ENCODE measurements around the gene RIPK3. TPM values are rescaled to one million over a fixed set of nuclear protein-coding genes. Genes with fewer than 3 reads are reported as not detected.
"Not testable (repeated sequence)": the region's sequence is repeated elsewhere in the genome, so short reads cannot be mapped to it uniquely, and the experiment has no call there.

Gene RIPK3
- total and polyA plus RNA-seq, 2 of the 8 experiments (the other 6 are each of a cell fraction or from before 2014, with no cell fraction given): 0.24 to 0.39 TPM

DNA sequence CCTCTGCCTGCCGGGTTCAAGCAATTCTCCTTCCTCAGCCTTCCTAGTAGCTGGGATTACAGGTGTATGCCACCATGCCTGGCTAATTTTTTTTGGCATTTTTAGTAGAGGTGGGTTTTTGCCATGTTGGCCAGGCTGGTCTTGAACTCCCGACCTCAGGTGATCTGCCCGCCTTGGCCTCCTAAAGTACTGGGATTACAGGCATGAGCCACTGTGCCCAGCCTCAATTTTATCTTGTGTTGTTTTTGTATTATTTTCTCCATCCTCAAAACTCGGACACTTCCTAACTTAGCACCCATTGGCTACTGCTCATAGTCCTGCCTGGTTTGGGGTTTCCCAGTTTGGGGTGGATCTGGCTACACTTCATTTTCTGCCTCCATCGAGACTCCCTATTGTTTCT lies 47.8 kb upstream of the RIPK3 start:
- H3K9me3 ChIP-seq (ENCODE audit: insufficient read depth in 2 of 2, low read depth in 1 of 2, low read length in 1 of 2); H3K79me2 ChIP-seq (ENCODE audit: control insufficient read depth in 1 of 2, insufficient read depth in 2 of 2, low read length in 2 of 2); DNase-seq (ENCODE audit: low read depth in 1 of 2, low spot score in 2 of 2); FAIRE-seq; H3K56ac ChIP-seq (replicated peaks; ENCODE audit: insufficient read length, low read depth, low read length); H3K4ac ChIP-seq (replicated peaks; ENCODE audit: insufficient read length, low read depth, low read length); H4K20me1 ChIP-seq (replicated peaks in 1 of 2; ENCODE audit: control insufficient read depth in 1 of 2, insufficient read depth in 2 of 2, low read length in 2 of 2); H4K8ac ChIP-seq (ENCODE audit: extremely low read depth, insufficient read depth, low read length); H2BK120ac ChIP-seq (replicated peaks; ENCODE audit: low read depth, low read length); H3K4me2 ChIP-seq (ENCODE audit: insufficient read depth in 1 of 2, low read depth in 2 of 2, low read length in 2 of 2); H2BK20ac ChIP-seq (ENCODE audit: low read length); H2BK15ac ChIP-seq (ENCODE audit: low read length); H3K36me3 ChIP-seq (ENCODE audit: control insufficient read depth in 2 of 4, insufficient read depth in 4 of 4, low read length in 3 of 4); H4K91ac ChIP-seq (replicated peaks; ENCODE audit: insufficient read length, low read length); H3K27ac ChIP-seq (ENCODE audit: low read depth, low read length); H3K4me3 ChIP-seq (ENCODE audit: extremely low read depth in 1 of 4, insufficient read depth in 2 of 4, low read depth in 3 of 4, low read length in 4 of 4); H2AK5ac ChIP-seq (ENCODE audit: low read depth, low read length); H3K9ac ChIP-seq (replicated peaks in 1 of 4; ENCODE audit: extremely low read depth in 1 of 4, low read depth in 3 of 4, low read length in 3 of 4); H3K4me1 ChIP-seq (replicated peaks in 1 of 4; ENCODE audit: control insufficient read depth in 3 of 4, insufficient read depth in 4 of 4, low read length in 3 of 4); H3K27me3 ChIP-seq (replicated peaks in 1 of 4; ENCODE audit: control insufficient read depth in 3 of 4, extremely low read depth in 1 of 4, insufficient read depth in 3 of 4, low read length in 3 of 4); H3K14ac ChIP-seq (ENCODE audit: insufficient read length); H3K18ac ChIP-seq (ENCODE audit: extremely low read depth, low read length); H3K23me2 ChIP-seq (ENCODE audit: low read depth, low read length); H3K79me1 ChIP-seq (ENCODE audit: low read depth, low read length); H2AFZ ChIP-seq (ENCODE audit: low read length); H3K23ac ChIP-seq (ENCODE audit: insufficient read length); H2BK12ac ChIP-seq (ENCODE audit: low read depth, low read length); H2BK5ac ChIP-seq (ENCODE audit: low read depth, low read length); H4K5ac ChIP-seq (ENCODE audit: insufficient read length, low read depth, low read length): not testable (repeated sequence)
- WGBS, 2 experiments (ENCODE audit: extremely low coverage in 1 of 2, insufficient coverage in 1 of 2, insufficient read length in 1 of 2, insufficient replicate concordance in 2 of 2, low coverage in 1 of 2, low lambda C conversion rate in 2 of 2, missing lambda C conversion rate in 1 of 2): 91% methylated on average over 5 of the region's 5 CpGs; no CpG with 5 or more reads in 1 of the 2 experiments
- ChIA-PET POLR2A (ENCODE audit: partially characterized antibody) (interaction anchor here (1.2 to 4.7 kb wide), 2 partner anchors 9 to 25 kb away, joined by 3 to 27 read pairs; no protein-coding TSS in a partner anchor), CTCF (ENCODE audit: partially characterized antibody) (interaction anchor here (1.4 to 5.4 kb wide), 6 partner anchors 9 to 44 kb away, joined by 3 to 40 read pairs (median 5); no protein-coding TSS in a partner anchor)
